Activated T-cell treated with anti-CD3 and anti-CD28 coated beads for 48 hours (primary cell): ENCODE measurements around the gene ORAI2.

Experiments used
- DNase-seq: peaks from one replicate; pipeline ENCODE4 v3.0.0-alpha.2; 2020; ENCODE audit warnings: low read depth

Gene ORAI2

GRCh38 chr7:102415685-102416225 lies 17.6 kb upstream of the ORAI2 start:
- peak; percentile 62 for DNase-seq

DNA sequence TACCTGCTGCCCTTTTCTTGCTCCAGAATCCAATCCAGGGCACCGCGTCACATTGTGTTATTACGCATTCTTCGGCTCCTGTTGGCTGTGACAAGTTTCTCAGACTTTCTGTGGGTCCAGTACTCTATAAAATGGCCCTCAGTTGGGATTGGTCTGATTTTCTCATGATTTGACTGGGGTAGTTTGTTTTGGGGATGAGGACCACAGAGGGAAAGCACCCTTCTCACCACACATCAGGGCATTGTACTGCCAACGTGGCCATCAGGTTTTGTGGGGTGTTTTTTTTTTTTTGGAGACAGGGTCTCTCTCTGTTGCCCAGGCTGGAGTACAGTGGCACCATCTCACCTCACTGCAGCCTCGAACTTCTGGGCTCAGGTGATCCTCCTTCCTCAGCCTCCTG lies 17.0 kb upstream of the ORAI2 start:
- DNase-seq: no peak

GRCh38 chr7:102417105-102417504 lies 16.3 kb upstream of the ORAI2 start:
- DNase-seq: no peak

GRCh38 chr7:102418592-102418991 lies 14.8 kb upstream of the ORAI2 start:
- DNase-seq: no peak

DNA sequence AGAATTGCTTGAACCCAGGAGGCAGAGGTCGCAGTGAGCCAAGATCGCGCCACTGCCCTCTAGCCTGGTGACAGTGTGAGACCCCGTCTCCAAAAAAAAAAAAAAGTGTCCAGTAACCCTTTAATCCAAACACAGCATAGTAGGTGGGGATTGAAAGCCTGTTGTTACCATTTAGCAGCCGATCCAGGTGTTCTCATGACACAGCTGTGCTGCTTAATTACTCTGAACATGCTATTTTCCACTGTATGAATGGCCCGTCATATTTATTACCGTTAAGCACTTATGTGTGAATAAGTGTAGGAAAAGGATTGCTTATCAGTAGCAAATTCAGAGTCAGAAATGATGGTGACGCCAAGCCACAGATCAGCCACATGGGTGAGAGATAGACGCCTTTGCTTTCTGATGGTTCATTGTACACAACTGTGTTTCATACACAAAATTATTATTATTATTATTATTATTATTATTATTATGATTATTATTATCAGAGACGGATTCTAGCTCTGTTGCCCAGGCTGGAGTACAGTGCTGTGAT lies 11.6 kb upstream of the ORAI2 start:
- DNase-seq: no peak

GRCh38 chr7:102424129-102424551 lies 9.2 kb upstream of the ORAI2 start:
- no peak for DNase-seq

- DNase-seq: no peak
Measured at GRCh38 chr7:102424787-102425218, 8.6 kb upstream of the ORAI2 start.

DNA sequence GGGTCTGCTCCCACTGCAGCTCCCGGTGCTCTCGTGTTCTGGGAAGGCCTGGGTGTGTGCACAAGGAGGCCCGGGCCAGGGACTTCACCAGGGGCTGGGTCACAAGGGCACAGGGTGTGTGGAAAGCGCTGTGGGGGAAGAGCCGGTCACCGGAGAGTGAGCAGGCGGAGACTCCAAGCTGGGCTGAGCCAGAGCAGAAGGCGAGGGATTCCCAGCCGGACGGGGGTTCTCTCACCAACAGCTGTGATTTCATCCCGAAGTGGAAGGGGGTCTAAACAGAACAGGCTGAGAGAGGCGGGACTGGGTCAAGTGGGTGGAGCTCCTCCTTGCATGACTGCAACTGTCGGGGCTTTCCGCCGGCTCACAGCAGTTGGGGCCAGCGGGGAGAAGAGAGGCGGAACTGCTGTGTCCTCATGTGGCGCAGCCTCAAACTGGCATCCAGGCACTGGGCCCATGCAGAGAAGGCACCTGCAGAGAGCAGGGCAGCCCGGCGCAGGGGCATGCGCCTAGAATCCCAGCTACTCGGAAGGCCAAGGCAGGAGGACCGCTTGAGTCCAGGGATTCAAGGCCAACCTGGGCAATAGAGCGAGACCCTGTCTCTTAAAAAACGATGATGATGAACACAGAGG lies 7.6 kb upstream of the ORAI2 start:
- peak; percentile 72 for DNase-seq

GRCh38 chr7:102426268-102427018 lies 6.9 kb upstream of the ORAI2 start:
- peak; percentile 72 for DNase-seq

- DNase-seq: no peak
Measured at GRCh38 chr7:102427019-102427405, 6.4 kb upstream of the ORAI2 start.

DNA sequence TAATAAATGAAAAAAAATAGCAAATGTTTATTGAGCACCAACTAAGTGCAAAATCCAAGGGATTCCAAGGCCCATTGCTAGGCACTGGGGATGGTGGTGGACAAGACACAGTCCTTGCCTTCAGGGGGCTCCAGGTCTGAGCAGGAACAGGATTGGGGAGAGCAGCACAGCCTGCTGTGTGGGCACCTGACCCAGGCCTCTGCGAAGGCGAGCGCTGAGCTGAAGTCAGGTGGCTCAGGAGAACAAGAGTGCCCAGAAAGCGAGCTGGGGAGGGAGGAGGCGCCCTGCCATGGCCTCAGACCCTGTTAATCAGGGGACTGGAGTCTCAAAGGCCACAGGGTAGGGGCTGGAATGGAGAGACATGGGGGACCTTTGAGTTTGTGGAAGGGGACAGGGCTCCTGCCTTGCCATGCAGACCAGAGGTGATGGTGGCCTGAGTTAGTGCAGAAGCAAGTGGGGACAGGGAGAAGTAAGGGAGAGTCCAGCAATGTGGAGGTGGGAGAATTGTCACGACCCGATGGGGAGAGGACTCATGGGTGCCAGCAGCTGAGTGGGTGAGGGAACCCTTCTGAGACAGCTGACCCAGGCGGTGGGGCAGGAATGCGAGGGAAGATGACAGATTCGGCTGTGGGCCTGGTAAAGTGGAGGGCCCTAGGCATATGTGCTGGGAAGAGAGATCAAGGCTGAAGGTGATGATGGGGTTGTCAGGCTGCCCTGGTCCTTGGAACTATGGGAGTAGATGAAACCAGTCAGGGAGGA lies 4.1 kb upstream of the ORAI2 start:
- no peak for DNase-seq

GRCh38 chr7:102431617-102432298 lies 1.6 kb upstream of the ORAI2 start:
- no peak for DNase-seq

DNA sequence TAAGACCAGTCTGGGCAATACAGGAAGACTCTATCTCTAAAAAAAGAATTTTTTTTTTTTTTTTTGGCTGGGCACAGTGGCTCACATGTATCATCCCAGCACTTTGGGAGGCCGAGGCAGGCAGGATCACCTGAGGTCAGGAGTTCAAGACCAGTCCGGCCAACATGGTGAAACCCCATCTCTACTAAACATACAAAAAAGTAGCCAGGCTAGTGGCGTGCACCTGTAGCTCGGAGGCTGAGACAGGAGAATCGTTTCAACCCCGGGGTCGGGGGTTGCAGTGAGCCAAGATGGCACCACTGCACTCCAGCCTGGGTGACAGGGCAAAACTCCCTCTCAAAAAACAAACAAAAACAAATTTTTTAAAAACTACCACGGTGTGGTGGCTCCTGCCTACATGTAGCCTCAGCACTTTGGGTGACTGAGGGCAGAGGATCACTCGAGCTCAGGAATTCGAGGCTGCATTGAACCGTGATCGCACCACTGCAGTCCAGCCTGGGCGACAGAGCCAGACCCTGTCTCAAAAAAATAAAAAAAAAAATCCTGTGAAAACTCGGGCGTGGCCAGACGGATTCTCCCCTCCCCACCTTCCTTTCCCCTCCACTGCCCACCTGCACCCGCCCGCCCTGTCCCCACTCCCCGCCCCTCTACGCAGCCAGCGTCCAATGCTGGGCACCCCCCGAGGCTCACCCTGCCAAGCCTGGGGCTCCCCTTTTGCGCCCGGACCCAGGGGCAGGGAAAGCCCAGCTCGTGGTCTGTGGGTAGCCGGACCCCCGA lies 745 bp upstream of the ORAI2 start:
- DNase-seq: no peak

DNA sequence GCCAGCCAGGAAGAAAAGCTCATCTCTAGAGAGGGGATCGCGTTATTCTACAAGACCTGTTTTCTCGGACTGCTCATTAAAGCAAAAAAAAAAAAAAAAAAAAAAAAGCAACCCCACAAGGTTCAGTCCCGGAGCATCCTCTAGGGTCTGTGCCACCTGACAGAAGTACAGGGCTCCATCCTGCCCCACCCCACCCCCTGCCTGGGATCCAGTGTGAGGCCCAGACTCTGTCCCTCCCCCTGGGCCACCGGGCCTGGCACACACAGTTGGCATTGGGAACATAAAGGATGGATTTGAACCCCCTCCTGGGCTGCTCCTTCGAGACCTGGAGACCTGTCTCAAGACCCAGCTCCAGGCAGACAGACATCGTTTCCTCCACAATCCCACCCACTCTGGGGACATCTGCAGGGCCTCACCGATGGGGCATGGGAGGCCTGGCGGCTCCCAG lies 688 bp downstream of the ORAI2 start:
- DNase-seq: no peak

DNA sequence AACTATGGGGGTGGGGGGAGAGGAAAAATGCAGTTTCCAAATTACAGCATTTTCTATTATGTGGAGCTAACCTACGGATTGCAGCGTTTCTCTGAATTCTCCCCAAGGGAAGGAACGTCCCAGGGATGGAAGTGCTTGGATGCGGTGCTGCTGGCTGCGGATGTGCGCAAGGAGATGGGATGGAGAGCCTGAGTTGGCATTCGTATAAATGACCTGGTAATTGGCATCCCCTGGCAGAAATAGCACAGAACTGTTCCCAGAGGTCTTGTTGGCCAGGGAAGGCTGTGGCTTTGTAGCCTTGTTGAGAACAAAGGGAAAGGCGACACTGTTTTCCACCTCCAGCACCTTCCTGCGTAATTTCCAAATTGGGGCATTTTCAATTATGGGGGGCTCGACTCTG lies 2.7 kb downstream of the ORAI2 start:
- DNase-seq: no peak

GRCh38 chr7:102439963-102440795 lies 6.8 kb downstream of the ORAI2 start:
- DNase-seq: no peak

GRCh38 chr7:102444961-102445673 lies 11.7 kb downstream of the ORAI2 start:
- DNase-seq: no peak

GRCh38 chr7:102445674-102446071 lies 12.3 kb downstream of the ORAI2 start:
- no peak for DNase-seq

DNA sequence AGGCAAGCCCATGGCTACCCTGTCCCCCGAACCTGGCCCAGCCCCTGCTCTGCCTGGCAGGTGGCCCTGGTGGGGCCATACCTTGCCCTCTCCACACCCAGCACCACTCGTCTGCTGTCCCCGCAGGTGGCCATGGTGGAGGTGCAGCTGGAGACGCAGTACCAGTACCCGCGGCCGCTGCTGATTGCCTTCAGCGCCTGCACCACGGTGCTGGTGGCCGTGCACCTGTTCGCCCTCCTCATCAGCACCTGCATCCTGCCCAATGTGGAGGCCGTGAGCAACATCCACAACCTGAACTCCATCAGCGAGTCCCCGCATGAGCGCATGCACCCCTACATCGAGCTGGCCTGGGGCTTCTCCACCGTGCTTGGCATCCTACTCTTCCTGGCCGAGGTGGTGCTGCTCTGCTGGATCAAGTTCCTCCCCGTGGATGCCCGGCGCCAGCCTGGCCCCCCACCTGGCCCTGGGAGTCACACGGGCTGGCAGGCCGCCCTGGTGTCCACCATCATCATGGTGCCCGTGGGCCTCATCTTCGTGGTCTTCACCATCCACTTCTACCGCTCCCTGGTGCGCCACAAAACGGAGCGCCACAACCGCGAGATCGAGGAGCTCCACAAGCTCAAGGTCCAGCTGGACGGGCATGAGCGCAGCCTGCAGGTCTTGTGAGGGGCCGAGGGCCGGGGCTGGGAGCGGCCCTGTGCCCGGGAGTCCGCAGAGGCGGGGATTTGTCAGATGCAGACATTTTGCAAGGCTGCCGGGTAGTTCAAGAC lies 13.2 kb downstream of the ORAI2 start:
- DNase-seq: no peak
